Osteocyte (in vitro differentiated cells): ENCODE results near the gene CKAP4. TPM values are rescaled to one million over a fixed set of nuclear protein-coding genes. Genes with fewer than 3 reads are reported as not detected.

Experiments used
- DNase-seq: peaks from one replicate; pipeline ENCODE4 v3.0.0; 2021; ENCODE audit warnings: mixed read lengths; ENCODE audit not compliant: unreplicated experiment; ENCODE audit errors: extremely low spot score
- H3K27ac Mint-ChIP-seq: one replicate; pipeline ENCODE4 v1.8.0; 2021; ENCODE audit warnings: mild to moderate bottlenecking, mixed read lengths; ENCODE audit not compliant: unreplicated experiment
- H3K27me3 Mint-ChIP-seq: one replicate; pipeline ENCODE4 v1.8.0; 2021; ENCODE audit warnings: mixed read lengths; ENCODE audit not compliant: unreplicated experiment
- H3K36me3 Mint-ChIP-seq: one replicate; pipeline ENCODE4 v1.8.0; 2021; ENCODE audit warnings: mixed read lengths; ENCODE audit not compliant: unreplicated experiment
- H3K4me1 Mint-ChIP-seq: one replicate; pipeline ENCODE4 v1.8.0; 2021; ENCODE audit warnings: mixed read lengths; ENCODE audit not compliant: unreplicated experiment
- H3K4me3 Mint-ChIP-seq: one replicate; pipeline ENCODE4 v1.8.0; 2021; ENCODE audit warnings: mild to moderate bottlenecking, moderate library complexity, mixed read lengths; ENCODE audit not compliant: unreplicated experiment
- H3K9me3 Mint-ChIP-seq: one replicate; pipeline ENCODE4 v1.8.0; 2021; ENCODE audit warnings: mixed read lengths; ENCODE audit not compliant: unreplicated experiment
- total RNA-seq: library from RNA; stranded (reverse); gene quantifications from 2 replicates; pipeline ENCODE4 v1.2.1, GENCODE V29; 2021
- TF ChIP-seq, protein P1 (sequence below): fragments of 200-600 bp; sonication (generic); IDR thresholded peaks from 2 replicates; pipeline ENCODE4 v1.5.0; 2021; ENCODE audit warnings: antibody characterized with exemption, mild to moderate bottlenecking, moderate library complexity

The CKAP4 gene
- total RNA-seq, 1 donor from 2014 or later = 182 TPM

GRCh38 chr12:106204312-106204711 is 43.5 kb downstream of the CKAP4 start:
- Mint-ChIP-seq H3K27me3 (peaks cover 16% of the 10 kb centered on the region), H3K36me3 (no peaks in the 10 kb centered on the region), H3K4me1 (no peaks in the 10 kb centered on the region), H3K27ac (no peak overlapping the region), H3K9me3 (peaks cover 9% of the 10 kb centered on the region), H3K4me3 (no peak overlapping the region)
- no peak for DNase-seq
- TF ChIP-seq, protein P1, sequence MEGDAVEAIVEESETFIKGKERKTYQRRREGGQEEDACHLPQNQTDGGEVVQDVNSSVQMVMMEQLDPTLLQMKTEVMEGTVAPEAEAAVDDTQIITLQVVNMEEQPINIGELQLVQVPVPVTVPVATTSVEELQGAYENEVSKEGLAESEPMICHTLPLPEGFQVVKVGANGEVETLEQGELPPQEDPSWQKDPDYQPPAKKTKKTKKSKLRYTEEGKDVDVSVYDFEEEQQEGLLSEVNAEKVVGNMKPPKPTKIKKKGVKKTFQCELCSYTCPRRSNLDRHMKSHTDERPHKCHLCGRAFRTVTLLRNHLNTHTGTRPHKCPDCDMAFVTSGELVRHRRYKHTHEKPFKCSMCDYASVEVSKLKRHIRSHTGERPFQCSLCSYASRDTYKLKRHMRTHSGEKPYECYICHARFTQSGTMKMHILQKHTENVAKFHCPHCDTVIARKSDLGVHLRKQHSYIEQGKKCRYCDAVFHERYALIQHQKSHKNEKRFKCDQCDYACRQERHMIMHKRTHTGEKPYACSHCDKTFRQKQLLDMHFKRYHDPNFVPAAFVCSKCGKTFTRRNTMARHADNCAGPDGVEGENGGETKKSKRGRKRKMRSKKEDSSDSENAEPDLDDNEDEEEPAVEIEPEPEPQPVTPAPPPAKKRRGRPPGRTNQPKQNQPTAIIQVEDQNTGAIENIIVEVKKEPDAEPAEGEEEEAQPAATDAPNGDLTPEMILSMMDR = no peak

GRCh38 chr12:106197906-106198623 is 49.8 kb downstream of the CKAP4 start:
- DNase-seq = no peak
- Mint-ChIP-seq H3K27me3 (no peaks in the 10 kb centered on the region), H3K4me1 (peaks cover 9% of the 10 kb centered on the region), H3K9me3 (no peaks in the 10 kb centered on the region), H3K4me3 (no peak overlapping the region), H3K36me3 (no peaks in the 10 kb centered on the region), H3K27ac (no peak overlapping the region)
- TF ChIP-seq, protein P1 = no peak

DNA sequence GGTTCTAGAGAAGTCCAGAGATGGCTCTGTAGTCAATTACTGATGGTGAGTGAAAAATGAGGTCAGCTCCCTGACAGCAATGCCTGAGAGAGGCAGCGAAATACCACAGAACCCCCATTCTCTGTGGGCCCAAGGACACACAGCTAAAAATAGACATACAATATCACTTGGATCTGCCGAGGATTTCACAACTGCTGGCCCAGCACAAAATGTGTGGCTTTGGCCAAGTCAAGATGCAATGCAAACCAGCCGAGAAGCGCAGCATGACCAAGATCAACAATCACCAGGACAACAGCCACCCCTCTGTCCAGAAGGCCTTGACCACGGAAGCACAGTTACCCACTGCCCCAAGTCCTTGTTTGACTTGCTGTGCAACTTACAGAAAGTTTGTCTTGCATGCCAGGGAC is 52.2 kb downstream of the CKAP4 start:
- Mint-ChIP-seq H3K4me3 (no peak overlapping the region), H3K27me3 (no peaks in the 10 kb centered on the region), H3K4me1 (peaks cover 9% of the 10 kb centered on the region), H3K9me3 (no peaks in the 10 kb centered on the region), H3K36me3 (no peaks in the 10 kb centered on the region), H3K27ac (peak overlapping the region; percentile 28)
- TF ChIP-seq, protein P1 = no peak
- DNase-seq = no peak

DNA sequence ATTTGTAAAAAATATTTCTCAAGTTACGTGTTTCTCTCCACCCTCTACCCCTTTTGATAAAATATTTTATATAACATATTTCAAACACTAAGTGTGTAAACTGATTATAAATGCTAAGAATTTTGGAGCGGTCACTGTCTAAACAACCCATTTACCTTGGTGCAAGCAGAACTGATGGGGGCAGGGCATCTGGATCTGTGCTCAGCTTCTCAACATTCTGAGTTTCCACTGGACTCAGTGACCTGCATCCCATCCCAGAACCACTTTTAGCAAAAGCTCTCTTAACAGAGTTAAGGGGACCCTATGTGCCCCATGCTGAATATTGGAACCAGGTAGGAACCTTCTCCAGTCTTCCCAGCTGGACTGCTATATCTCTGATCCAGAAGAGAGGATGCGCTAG is 53.5 kb downstream of the CKAP4 start:
- peaks cover 9% of the 10 kb centered on the region for H3K4me1 Mint-ChIP-seq
- TF ChIP-seq, protein P1 = no peak
- H3K27ac Mint-ChIP-seq = no peak overlapping the region
- no peak overlapping the region for H3K4me3 Mint-ChIP-seq
- H3K36me3 Mint-ChIP-seq = no peaks in the 10 kb centered on the region
- H3K9me3 Mint-ChIP-seq = no peaks in the 10 kb centered on the region
- H3K27me3 Mint-ChIP-seq = peaks cover 1% of the 10 kb centered on the region
- DNase-seq = no peak

DNA sequence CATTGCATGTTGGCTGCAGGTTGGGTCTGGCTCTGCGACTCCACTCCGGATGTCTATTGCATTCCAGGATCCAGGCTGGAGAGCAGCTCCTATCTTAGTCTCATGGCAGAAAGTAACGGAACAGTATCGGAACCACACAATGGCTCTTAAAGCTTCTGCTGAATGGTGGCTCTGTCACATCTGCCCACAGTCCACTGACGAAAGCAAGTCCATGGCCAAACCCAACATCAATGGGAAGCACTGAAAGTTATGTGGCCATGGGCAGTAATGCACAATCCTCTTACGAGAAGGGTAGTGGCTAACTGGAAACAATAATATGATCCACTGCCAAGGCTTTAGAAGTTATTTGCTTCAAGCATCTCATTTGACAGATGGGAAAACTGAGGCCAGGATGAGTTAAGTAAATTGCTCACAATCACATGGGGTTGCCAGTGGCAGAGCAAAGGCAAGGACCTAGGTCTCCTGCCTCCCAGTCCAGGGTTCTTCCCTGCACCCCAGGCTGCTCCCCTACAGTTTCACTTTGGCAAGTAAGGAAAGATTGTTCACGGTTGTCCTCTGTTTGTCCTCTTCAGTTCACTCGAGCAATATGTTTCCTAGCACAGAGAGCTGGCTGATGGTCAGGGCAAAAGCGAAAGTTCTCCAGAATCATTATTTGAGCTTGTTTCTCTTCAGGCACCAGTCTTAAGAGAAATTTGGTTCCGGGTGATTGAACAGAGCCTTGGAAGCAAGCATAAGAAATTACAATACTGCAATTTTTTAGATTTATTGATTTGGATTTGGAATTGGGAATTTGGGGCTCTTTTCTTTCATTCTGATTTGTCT is 54.2 kb downstream of the CKAP4 start:
- H3K36me3 Mint-ChIP-seq = no peaks in the 10 kb centered on the region
- no peak for DNase-seq

More for the DNA sequence above, 54.2 kb downstream of the CKAP4 start:
- Mint-ChIP-seq H3K27ac (no peak overlapping the region), H3K9me3 (no peaks in the 10 kb centered on the region), H3K4me3 (no peak overlapping the region), H3K4me1 (peaks cover 12% of the 10 kb centered on the region), H3K27me3 (peaks cover 2% of the 10 kb centered on the region)
- TF ChIP-seq, protein P1 = no peak
